Measurements from ENCODE around the gene TM9SF4. TPM values are rescaled to one million over a fixed set of nuclear protein-coding genes. Genes with fewer than 3 reads are reported as not detected.

TM9SF4 gene
- total and polyA plus RNA-seq, 2 of the 8 experiments (the other 6 are each of a cell fraction or from before 2014, with no cell fraction given) = 38.4 to 68.7 TPM

DNA sequence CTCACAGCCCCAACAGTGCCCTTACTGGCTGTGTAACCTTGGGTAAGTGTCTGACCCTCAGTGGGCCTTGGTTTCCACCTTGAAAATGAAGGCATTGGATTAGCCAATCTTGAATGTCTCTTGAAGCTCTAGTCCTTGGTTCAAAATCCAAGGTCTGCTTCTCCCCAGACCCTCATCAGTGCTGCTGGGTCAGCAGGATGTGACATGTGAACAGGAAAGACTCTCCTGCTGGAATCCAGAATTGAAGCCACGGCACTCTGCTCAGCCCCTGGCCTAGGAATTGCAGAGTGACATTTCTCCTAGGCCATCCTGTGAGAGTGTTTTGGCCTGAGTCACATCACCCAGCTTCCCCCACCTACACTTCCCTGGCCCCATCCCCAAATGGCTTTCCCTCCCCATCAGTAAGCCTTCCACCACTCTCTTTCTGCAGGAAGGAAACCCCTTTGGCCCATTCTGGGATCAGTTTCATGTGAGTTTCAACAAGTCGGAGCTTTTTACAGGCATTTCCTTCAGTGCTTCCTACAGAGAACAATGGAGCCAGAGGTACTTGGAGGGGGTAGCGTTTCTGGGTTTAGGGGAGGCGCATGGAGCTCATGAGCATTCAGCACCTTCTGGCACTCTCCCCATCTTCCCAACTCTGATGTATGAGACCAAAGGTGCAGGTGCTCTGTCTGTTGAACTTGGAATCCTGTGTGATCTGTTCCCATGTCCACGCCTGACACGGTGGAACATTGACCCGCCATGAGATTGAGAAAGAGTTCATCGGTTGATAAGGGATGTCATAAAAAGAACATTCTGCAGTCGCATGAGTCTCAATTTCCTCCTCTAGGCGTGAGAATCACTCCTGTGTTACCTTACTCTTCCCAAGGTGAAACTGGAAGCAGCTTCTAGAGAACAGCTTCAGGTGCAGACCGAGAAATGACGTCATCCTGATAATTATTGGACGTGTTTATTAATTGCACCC, 106.9 kb downstream of the TM9SF4 start (continued):
- TF ChIP-seq, protein P1, sequence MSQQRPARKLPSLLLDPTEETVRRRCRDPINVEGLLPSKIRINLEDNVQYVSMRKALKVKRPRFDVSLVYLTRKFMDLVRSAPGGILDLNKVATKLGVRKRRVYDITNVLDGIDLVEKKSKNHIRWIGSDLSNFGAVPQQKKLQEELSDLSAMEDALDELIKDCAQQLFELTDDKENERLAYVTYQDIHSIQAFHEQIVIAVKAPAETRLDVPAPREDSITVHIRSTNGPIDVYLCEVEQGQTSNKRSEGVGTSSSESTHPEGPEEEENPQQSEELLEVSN (IDR thresholded peaks at IDR 0.05) = no peak
- TF ChIP-seq NRF1 (IDR thresholded peaks at IDR 0.05; ENCODE audit: low read depth, low read length) (no peak), JUND (IDR thresholded peaks at IDR 0.05; ENCODE audit: low read length) (no peak), SUZ12 (IDR thresholded peaks at IDR 0.05; ENCODE audit: low read length) (no peak), YY1 (IDR thresholded peaks at IDR 0.05; ENCODE audit: low read depth, low read length) (no peak), TAF1 (IDR thresholded peaks at IDR 0.05; ENCODE audit: low read depth, low read length) (no peak), MAFK (IDR thresholded peaks at IDR 0.05; ENCODE audit: low read depth, low read length) (no peak)

Other genes starting within 250 kb of the TM9SF4 start
- 0.91 and 1.0 TPM in 2 replicates for gene DUSP15, start 239.2 kb upstream of the TM9SF4 start, total RNA-seq (2021; fragmentation: NEBNext Ultra II Directional; extraction: Animal tissue kit (Norgen Biotek cat#: 25700))
- gene DUSP15, start 239.2 kb upstream of the TM9SF4 start, polyA plus RNA-seq (2011; rRNA removed) = 3.2 and 6.0 TPM in 2 replicates
- not detected in 2 replicates for gene TTLL9, start 239.1 kb upstream of the TM9SF4 start, total RNA-seq (2021; fragmentation: NEBNext Ultra II Directional; extraction: Animal tissue kit (Norgen Biotek cat#: 25700))
- 0.06 and 0.19 TPM in 2 replicates for gene TTLL9, start 239.1 kb upstream of the TM9SF4 start, polyA plus RNA-seq (2011; rRNA removed)
- 14.2 and 14.5 TPM in 2 replicates for gene PDRG1, start 157.7 kb upstream of the TM9SF4 start, total RNA-seq (2021; fragmentation: NEBNext Ultra II Directional; extraction: Animal tissue kit (Norgen Biotek cat#: 25700))
- gene PDRG1, start 157.7 kb upstream of the TM9SF4 start, polyA plus RNA-seq (2011; rRNA removed) = 20.1 and 20.8 TPM in 2 replicates
- 1.8 and 2.4 TPM in 2 replicates for gene XKR7, start 141.6 kb upstream of the TM9SF4 start, total RNA-seq (2021; fragmentation: NEBNext Ultra II Directional; extraction: Animal tissue kit (Norgen Biotek cat#: 25700))
- gene XKR7, start 141.6 kb upstream of the TM9SF4 start, polyA plus RNA-seq (2011; rRNA removed) = 2.4 TPM in 2 replicates
- gene CCM2L, start 99.3 kb upstream of the TM9SF4 start, total RNA-seq (2021; fragmentation: NEBNext Ultra II Directional; extraction: Animal tissue kit (Norgen Biotek cat#: 25700)) = 5.5 and 6.0 TPM in 2 replicates
- 15.8 and 23.1 TPM in 2 replicates for gene CCM2L, start 99.3 kb upstream of the TM9SF4 start, polyA plus RNA-seq (2011; rRNA removed)
- gene HCK, start 57.5 kb upstream of the TM9SF4 start, total RNA-seq (2021; fragmentation: NEBNext Ultra II Directional; extraction: Animal tissue kit (Norgen Biotek cat#: 25700)) = 0.37 and 0.82 TPM in 2 replicates
- gene HCK, start 57.5 kb upstream of the TM9SF4 start, polyA plus RNA-seq (2011; rRNA removed) = 4.3 and 4.4 TPM in 2 replicates
- gene PLAGL2, start 98.0 kb downstream of the TM9SF4 start, total RNA-seq (2021; fragmentation: NEBNext Ultra II Directional; extraction: Animal tissue kit (Norgen Biotek cat#: 25700)) = 25.4 and 26.1 TPM in 2 replicates
- gene PLAGL2, start 98.0 kb downstream of the TM9SF4 start, polyA plus RNA-seq (2011; rRNA removed) = 20.6 and 26.7 TPM in 2 replicates
- gene POFUT1, start 98.2 kb downstream of the TM9SF4 start, total RNA-seq (2021; fragmentation: NEBNext Ultra II Directional; extraction: Animal tissue kit (Norgen Biotek cat#: 25700)) = 24.4 and 24.5 TPM in 2 replicates
- gene POFUT1, start 98.2 kb downstream of the TM9SF4 start, polyA plus RNA-seq (2011; rRNA removed) = 19.4 and 23.5 TPM in 2 replicates
- gene KIF3B, start 167.9 kb downstream of the TM9SF4 start, total RNA-seq (2021; fragmentation: NEBNext Ultra II Directional; extraction: Animal tissue kit (Norgen Biotek cat#: 25700)) = 22.1 and 22.4 TPM in 2 replicates
- gene KIF3B, start 167.9 kb downstream of the TM9SF4 start, polyA plus RNA-seq (2011; rRNA removed) = 7.3 and 10.1 TPM in 2 replicates
- gene ASXL1, start 248.6 kb downstream of the TM9SF4 start, total RNA-seq (2021; fragmentation: NEBNext Ultra II Directional; extraction: Animal tissue kit (Norgen Biotek cat#: 25700)) = 25.6 and 26.5 TPM in 2 replicates
- gene ASXL1, start 248.6 kb downstream of the TM9SF4 start, polyA plus RNA-seq (2011; rRNA removed) = 9.9 and 10.6 TPM in 2 replicates

Measured in H1 (cell line).